ENCODE measurements around the gene ADORA2A.

- no peak for TF ChIP-seq POLR2A (IDR thresholded peaks at IDR 0.05)
- TF ChIP-seq, protein P1, sequence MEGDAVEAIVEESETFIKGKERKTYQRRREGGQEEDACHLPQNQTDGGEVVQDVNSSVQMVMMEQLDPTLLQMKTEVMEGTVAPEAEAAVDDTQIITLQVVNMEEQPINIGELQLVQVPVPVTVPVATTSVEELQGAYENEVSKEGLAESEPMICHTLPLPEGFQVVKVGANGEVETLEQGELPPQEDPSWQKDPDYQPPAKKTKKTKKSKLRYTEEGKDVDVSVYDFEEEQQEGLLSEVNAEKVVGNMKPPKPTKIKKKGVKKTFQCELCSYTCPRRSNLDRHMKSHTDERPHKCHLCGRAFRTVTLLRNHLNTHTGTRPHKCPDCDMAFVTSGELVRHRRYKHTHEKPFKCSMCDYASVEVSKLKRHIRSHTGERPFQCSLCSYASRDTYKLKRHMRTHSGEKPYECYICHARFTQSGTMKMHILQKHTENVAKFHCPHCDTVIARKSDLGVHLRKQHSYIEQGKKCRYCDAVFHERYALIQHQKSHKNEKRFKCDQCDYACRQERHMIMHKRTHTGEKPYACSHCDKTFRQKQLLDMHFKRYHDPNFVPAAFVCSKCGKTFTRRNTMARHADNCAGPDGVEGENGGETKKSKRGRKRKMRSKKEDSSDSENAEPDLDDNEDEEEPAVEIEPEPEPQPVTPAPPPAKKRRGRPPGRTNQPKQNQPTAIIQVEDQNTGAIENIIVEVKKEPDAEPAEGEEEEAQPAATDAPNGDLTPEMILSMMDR (IDR thresholded peaks at IDR 0.05), result no peak
These were observed 26.4 kb upstream of the ADORA2A start for GRCh38 chr22:24400726-24401596.

Measured in lower leg skin (tissue), 3 donors.